CD14-positive monocyte (primary cell): ENCODE results near the gene FBN1. TPM values are rescaled to one million over a fixed set of nuclear protein-coding genes. Genes with fewer than 3 reads are reported as not detected.

Source experiments
- DNase-seq, 3 donors: peaks; one replicate each; pipeline ENCODE4 v3.0.0-alpha.2; 2011 to 2022
- H2AFZ ChIP-seq: 2 replicates; pipeline ENCODE4 v1.6.0; 2012; ENCODE audit warnings: mild to moderate bottlenecking, low read depth, low read length, inconsistent platforms; ENCODE audit not compliant: insufficient read depth, poor library complexity, severe bottlenecking
- H3K27ac ChIP-seq, 2 donors: 1 replicate in 1 of 2; 2 replicates in 1 of 2; pipeline ENCODE4 v1.5.1; 2012 to 2013; ENCODE audit warnings: low read length in 2 of 2, control low read depth in 1 of 2, inconsistent platforms in 1 of 2, low read depth in 1 of 2, mild to moderate bottlenecking in 1 of 2
- H3K27me3 ChIP-seq, 2 donors: one replicate each; pipeline versions ENCODE4 v1.6.0 to v1.6.1; 2011 to 2013; ENCODE audit warnings: low read length in 2 of 2; ENCODE audit not compliant: control insufficient read depth in 2 of 2, insufficient read depth in 2 of 2
- H3K36me3 ChIP-seq, 2 donors: replicated peaks in 1 of 2; 1 replicate in 1 of 2; 2 replicates in 1 of 2; pipeline versions ENCODE4 v1.5.1 to v1.6.1; 2012 to 2013; ENCODE audit warnings: low read length in 2 of 2, control low read depth in 1 of 2, inconsistent platforms in 1 of 2, mild to moderate bottlenecking in 1 of 2; ENCODE audit not compliant: insufficient read depth in 2 of 2, control insufficient read depth in 1 of 2
- H3K4me1 ChIP-seq, 2 donors: 1 replicate in 1 of 2; 2 replicates in 1 of 2; pipeline versions ENCODE4 v1.5.1 to v1.6.1; 2012 to 2013; ENCODE audit warnings: low read length in 2 of 2, control low read depth in 1 of 2, inconsistent platforms in 1 of 2, mild to moderate bottlenecking in 1 of 2, moderate library complexity in 1 of 2; ENCODE audit not compliant: insufficient read depth in 2 of 2, control insufficient read depth in 1 of 2
- H3K4me2 ChIP-seq: replicated peaks from 2 replicates; pipeline ENCODE3; 2012; ENCODE audit warnings: low read length, moderate library complexity, mild to moderate bottlenecking; ENCODE audit not compliant: poor library complexity, severe bottlenecking; ENCODE audit errors: extremely low read depth
- H3K4me3 ChIP-seq, 3 experiments: fragments of 200-600 bp in 1 of 3; sonication (generic) in 1 of 3; replicated peaks in 1 of 3; 1 replicate in 2 of 3; 2 replicates in 1 of 3; pipeline ENCODE4 v1.5.1; 2011 to 2013; ENCODE audit warnings: low read length in 3 of 3, mild to moderate bottlenecking in 3 of 3, control low read depth in 2 of 3, low read depth in 2 of 3, inconsistent platforms in 1 of 3, moderate library complexity in 1 of 3
- H3K79me2 ChIP-seq: 2 replicates; pipeline ENCODE4 v1.6.0; 2012; ENCODE audit warnings: mild to moderate bottlenecking, control low read depth, inconsistent platforms, low read length, moderate library complexity; ENCODE audit not compliant: insufficient read depth
- H3K9ac ChIP-seq: 2 replicates; pipeline ENCODE4 v1.6.0; 2017; ENCODE audit warnings: low read length, mild to moderate bottlenecking; ENCODE audit not compliant: insufficient read depth, poor library complexity, severe bottlenecking
- H3K9me3 ChIP-seq, 2 donors: replicated peaks in 1 of 2; 1 replicate in 1 of 2; 2 replicates in 1 of 2; pipeline versions ENCODE4 v1.5.1 to v1.6.1; 2012 to 2013; ENCODE audit warnings: low read length in 2 of 2, control low read depth in 1 of 2; ENCODE audit not compliant: control insufficient read depth in 1 of 2, insufficient read depth in 1 of 2
- H4K20me1 ChIP-seq: 2 replicates; pipeline ENCODE4 v1.6.0; 2012; ENCODE audit warnings: mild to moderate bottlenecking, low read length, control low read depth, moderate library complexity; ENCODE audit not compliant: insufficient read depth
- H3K27ac Mint-ChIP-seq, 7 donors: one replicate each; pipeline ENCODE4 v1.8.0; 2020; ENCODE audit warnings: mild to moderate bottlenecking in 7 of 7, mixed read lengths in 7 of 7, moderate library complexity in 6 of 7, inconsistent platforms in 2 of 7
- H3K27me3 Mint-ChIP-seq, 3 donors: one replicate each; pipeline ENCODE4 v1.8.0; 2021 to 2022; ENCODE audit warnings: low read depth in 3 of 3, mild to moderate bottlenecking in 3 of 3, mixed read lengths in 3 of 3, moderate library complexity in 3 of 3, inconsistent platforms in 1 of 3
- H3K36me3 Mint-ChIP-seq, 2 donors: one replicate each; pipeline ENCODE4 v1.8.0; 2020; ENCODE audit warnings: mixed read lengths in 2 of 2, inconsistent platforms in 1 of 2, mild to moderate bottlenecking in 1 of 2
- H3K4me1 Mint-ChIP-seq: one replicate; pipeline ENCODE4 v1.8.0; 2020; ENCODE audit warnings: mild to moderate bottlenecking, mixed read lengths
- H3K4me3 Mint-ChIP-seq, 2 donors: one replicate each; pipeline ENCODE4 v1.8.0; 2020; ENCODE audit warnings: mild to moderate bottlenecking in 2 of 2, mixed read lengths in 2 of 2, moderate library complexity in 1 of 2
- H3K9me3 Mint-ChIP-seq, 7 donors: one replicate each; pipeline ENCODE4 v1.8.0; 2020 to 2022; ENCODE audit warnings: mixed read lengths in 7 of 7, mild to moderate bottlenecking in 6 of 7, moderate library complexity in 6 of 7, inconsistent platforms in 2 of 7
- CTCF ChIP-seq: fragments of 200-600 bp; IDR thresholded peaks from one replicate; pipeline ENCODE4 v1.8.0; 2022; ENCODE audit warnings: antibody characterized with exemption, mild to moderate bottlenecking
- whole genome bisulfite sequencing: methylation state at CpG from one replicate; pipeline ENCODE4 v1.1.5; 2013; ENCODE audit warnings: missing lambda C conversion rate; ENCODE audit not compliant: insufficient coverage; 5-methylcytosine and 5-hydroxymethylcytosine counted together
- intact Hi-C, 2 donors: fragments of 100-400 bp; cut with micrococcal nuclease; formaldehyde crosslinking; loops; one replicate each; pipeline versions ENCODE4 v1.15.0 to v1.15.1; 2023
- polyA plus RNA-seq, 3 donors: library from polyadenylated mRNA; depleted of rRNA in 1 of 3; unstranded in 2 of 3; stranded (reverse) in 1 of 3; fragments of 300-500 nt in 2 of 3; fragments of >200 nt in 1 of 3; fragmentation: Illumina TruSeq in 2 of 3; gene quantifications; 1 replicate in 2 of 3; 2 replicates in 1 of 3; pipeline ENCODE4 v1.2.3, GENCODE V29; 2012 to 2021

FBN1 gene
- polyA plus RNA-seq, 3 donors: 0.29 TPM; not detected in 2

DNA sequence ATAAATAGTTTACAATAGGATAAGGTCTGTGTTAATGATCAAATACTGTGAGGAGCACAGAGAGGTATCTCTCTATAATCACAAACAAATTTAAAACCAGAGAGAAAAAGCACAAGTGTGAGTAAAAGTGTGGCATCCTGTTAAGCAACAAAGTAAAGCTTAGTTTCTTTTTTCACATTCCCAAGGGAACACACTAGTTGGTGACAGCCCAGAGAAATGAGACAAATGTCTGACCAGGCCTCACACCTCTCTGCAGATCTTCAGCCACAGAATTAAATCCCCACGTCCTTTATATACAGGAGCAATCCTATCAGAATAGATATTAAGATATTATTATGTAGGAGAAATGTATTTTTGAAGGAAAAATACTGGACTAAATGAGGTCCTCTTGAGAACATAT lies 2.7 kb downstream of the FBN1 start:
- H3K4me1 Mint-ChIP-seq: peaks cover 8% of the 10 kb centered on the region
- no peak overlapping the region for H3K27ac ChIP-seq
- no peak overlapping the region for H2AFZ ChIP-seq
- no peaks in the 10 kb centered on the region for H4K20me1 ChIP-seq
- no peak overlapping the region for H3K27ac Mint-ChIP-seq
- H3K4me1 ChIP-seq: peaks cover 0 to 16% of the 10 kb centered on the region in 2 donors
- no CpG with 5 or more reads among the region's 1 CpG for WGBS
- no peak for DNase-seq
- H3K9me3 ChIP-seq: peaks cover 0 to 3% of the 10 kb centered on the region in 2 donors
- no peak overlapping the region for H3K9ac ChIP-seq
- H3K4me3 Mint-ChIP-seq: no peak overlapping the region
- H3K27me3 ChIP-seq: peaks cover 36 to 43% of the 10 kb centered on the region in 2 donors
- no peak for TF ChIP-seq CTCF
- peaks cover 40 to 57% (median 45%) of the 10 kb centered on the region in 3 donors for H3K27me3 Mint-ChIP-seq
- no peaks in the 10 kb centered on the region for H3K79me2 ChIP-seq
- H3K4me2 ChIP-seq: no peak overlapping the region
- intact Hi-C loops: no loop called here
- H3K9me3 Mint-ChIP-seq: peaks cover 0 to 3% (median 0%) of the 10 kb centered on the region in 7 donors
- no peaks in the 10 kb centered on the region for H3K36me3 ChIP-seq
- no peak overlapping the region for H3K4me3 ChIP-seq
- H3K36me3 Mint-ChIP-seq: no peaks in the 10 kb centered on the region

- no peak for DNase-seq
Observed at GRCh38 chr15:48641416-48641815, 4.1 kb downstream of the FBN1 start.

More at GRCh38 chr15:48641416-48641815, 4.1 kb downstream of the FBN1 start:
- no peaks in the 10 kb centered on the region for H4K20me1 ChIP-seq
- no peak overlapping the region for H3K27ac Mint-ChIP-seq
- peaks cover 26 to 33% of the 10 kb centered on the region in 2 donors for H3K27me3 ChIP-seq
- peaks cover 27 to 45% (median 31%) of the 10 kb centered on the region in 3 donors for H3K27me3 Mint-ChIP-seq
- peaks cover 0 to 3% (median 0%) of the 10 kb centered on the region in 7 donors for H3K9me3 Mint-ChIP-seq
- no peak overlapping the region for H3K4me3 ChIP-seq
- no peak for TF ChIP-seq CTCF
- H3K36me3 Mint-ChIP-seq: no peaks in the 10 kb centered on the region
- no peak overlapping the region for H3K9ac ChIP-seq
- H3K79me2 ChIP-seq: no peaks in the 10 kb centered on the region
- H3K27ac ChIP-seq: no peak overlapping the region
- peaks cover 0 to 3% of the 10 kb centered on the region in 2 donors for H3K9me3 ChIP-seq
- H3K36me3 ChIP-seq: no peaks in the 10 kb centered on the region
- H3K4me2 ChIP-seq: no peak overlapping the region
- no peak overlapping the region for H3K4me3 Mint-ChIP-seq
- H2AFZ ChIP-seq: no peak overlapping the region
- H3K4me1 ChIP-seq: peaks cover 0 to 16% of the 10 kb centered on the region in 2 donors
- intact Hi-C loops: no loop called here
- peaks cover 8% of the 10 kb centered on the region for H3K4me1 Mint-ChIP-seq
- WGBS: no CpG with 5 or more reads among the region's 3 CpGs
